Activated CD4-positive, alpha-beta memory T cell treated with anti-CD3 and anti-CD28 coated beads, Interleukin-2, amount 10 ng/mL, durations not matched to agents 7 days and 5 days (primary cell): ENCODE measurements around the gene C10orf53. TPM values are rescaled to one million over a fixed set of nuclear protein-coding genes. Genes with fewer than 3 reads are reported as not detected.

Experiments used
- CTCF ChIA-PET: fragments of 350-600 bp; sonication (Branson Sonifier 250); formaldehyde crosslinking; loops from one replicate; lab custom pipeline; 2021; ENCODE audit warnings: antibody characterized with exemption, inconsistent platforms; lab: Charles Lee
- POLR2A ChIA-PET: fragments of 350-600 bp; sonication (Branson Sonifier 250); formaldehyde crosslinking; loops from one replicate; lab custom pipeline; 2021; ENCODE audit warnings: antibody characterized with exemption; lab: Charles Lee
- DNase-seq: peaks from one replicate; pipeline ENCODE4 v3.0.0-alpha.2; 2020
- H3K27ac Mint-ChIP-seq: one replicate; pipeline ENCODE4 v1.8.0; 2021; ENCODE audit warnings: mild to moderate bottlenecking, mixed read lengths
- H3K27me3 Mint-ChIP-seq: one replicate; pipeline ENCODE4 v1.8.0; 2021; ENCODE audit warnings: mixed read lengths
- H3K36me3 Mint-ChIP-seq: one replicate; pipeline ENCODE4 v1.8.0; 2021; ENCODE audit warnings: low read depth, mixed read lengths
- H3K4me1 Mint-ChIP-seq: one replicate; pipeline ENCODE4 v1.8.0; 2021; ENCODE audit warnings: mixed read lengths
- H3K4me3 Mint-ChIP-seq: one replicate; pipeline ENCODE4 v1.8.0; 2021; ENCODE audit warnings: mild to moderate bottlenecking, mixed read lengths
- H3K9me3 Mint-ChIP-seq: one replicate; pipeline ENCODE4 v1.8.0; 2021; ENCODE audit warnings: mixed read lengths
- total RNA-seq, 2 experiments: library from RNA; stranded (reverse); gene quantifications; one replicate each; pipeline ENCODE4 v1.2.3, GENCODE V29; 2021

C10orf53 gene
- total RNA-seq, 2 experiments from 2014 or later = not detected

DNA sequence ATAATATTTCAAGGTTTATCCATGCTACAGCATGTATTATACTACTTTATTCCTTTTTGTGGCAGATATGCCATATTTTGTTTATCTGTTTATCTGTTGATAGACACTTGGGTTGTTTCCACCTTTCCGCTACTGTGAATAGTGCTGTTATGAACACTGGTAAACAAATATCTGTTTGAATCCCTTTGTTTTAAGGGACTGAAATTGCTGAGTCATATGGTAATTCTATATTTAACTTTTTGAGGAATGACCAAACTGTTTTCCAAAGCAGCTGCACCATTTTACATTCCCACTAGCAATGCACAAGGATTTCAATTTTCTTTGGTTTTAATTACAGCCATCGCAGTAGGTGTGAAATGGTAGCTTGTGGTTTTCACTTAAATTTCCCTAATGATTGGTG, 3.4 kb downstream of the C10orf53 start:
- Mint-ChIP-seq H3K4me1 (no peaks in the 10 kb centered on the region), H3K36me3 (no peaks in the 10 kb centered on the region), H3K27ac (no peak overlapping the region), H3K9me3 (peaks cover 5% of the 10 kb centered on the region), H3K27me3 (peaks cover 31% of the 10 kb centered on the region), H3K4me3 (no peak overlapping the region)
- DNase-seq = no peak
- ChIA-PET POLR2A (no interaction called here), CTCF (no interaction called here)

DNA sequence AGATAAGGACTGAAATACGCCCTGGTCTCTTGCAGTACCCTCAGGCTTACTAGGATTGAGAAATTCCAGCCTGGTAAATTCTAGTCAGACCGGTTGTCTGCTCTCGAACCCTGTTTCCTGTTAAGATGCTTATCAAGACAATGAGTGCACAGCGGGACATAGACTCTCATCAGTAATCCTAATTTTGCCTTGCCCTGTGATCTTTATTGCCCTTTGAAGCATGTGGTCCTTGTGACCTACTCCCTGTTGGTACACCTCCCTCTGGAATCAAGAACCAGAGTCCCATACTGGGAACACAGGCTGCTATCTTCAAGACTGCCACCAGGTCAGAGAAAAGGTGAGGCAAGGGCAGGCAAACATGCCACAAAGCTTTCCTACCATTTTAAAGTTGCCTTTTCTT, 7.2 kb downstream of the C10orf53 start:
- POLR2A ChIA-PET = no interaction called here
- Mint-ChIP-seq H3K27me3 (peaks cover 49% of the 10 kb centered on the region), H3K27ac (no peak overlapping the region), H3K4me1 (no peaks in the 10 kb centered on the region), H3K36me3 (no peaks in the 10 kb centered on the region), H3K9me3 (peaks cover 1% of the 10 kb centered on the region), H3K4me3 (no peak overlapping the region)
- DNase-seq = no peak
- CTCF ChIA-PET = no interaction called here

DNA sequence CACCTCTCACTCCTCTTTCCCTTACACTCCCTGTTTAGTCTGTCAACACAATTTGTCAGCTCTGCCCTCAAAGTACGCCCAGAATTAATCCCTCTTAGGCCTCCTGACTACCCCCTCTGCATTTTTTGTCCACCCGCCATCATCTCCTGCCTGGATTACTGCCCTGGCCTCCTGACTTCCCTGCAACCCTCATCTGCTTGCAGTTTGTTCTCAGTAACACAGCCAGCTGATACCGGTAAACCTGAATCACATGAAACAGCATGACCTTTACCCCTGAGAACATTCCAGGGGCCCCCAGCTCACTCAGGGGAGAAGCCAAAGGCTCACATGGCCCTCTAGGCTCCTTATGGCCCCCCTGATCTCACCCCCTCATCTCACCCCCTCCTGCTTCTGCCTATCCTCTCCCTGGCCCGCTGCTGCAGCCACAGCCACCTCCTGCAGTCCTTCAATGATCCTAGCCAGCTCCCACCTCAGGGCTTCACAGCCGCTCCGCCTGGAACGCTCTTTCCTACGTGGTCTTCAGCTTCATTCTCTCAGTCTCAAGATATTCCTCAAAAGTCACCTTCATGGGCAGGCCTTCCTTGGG, 8.9 kb downstream of the C10orf53 start:
- peaks cover 59% of the 10 kb centered on the region for H3K27me3 Mint-ChIP-seq
- H3K9me3 Mint-ChIP-seq = peaks cover 1% of the 10 kb centered on the region
- H3K27ac Mint-ChIP-seq = no peak overlapping the region
- no peaks in the 10 kb centered on the region for H3K36me3 Mint-ChIP-seq
- no peak for DNase-seq
- no peak overlapping the region for H3K4me3 Mint-ChIP-seq
- POLR2A ChIA-PET = no interaction called here
- no peaks in the 10 kb centered on the region for H3K4me1 Mint-ChIP-seq
- CTCF ChIA-PET = interaction anchor here (1.1 kb wide), 1 partner anchor 93 kb away, joined by 6 read pairs; no protein-coding TSS in a partner anchor

DNA sequence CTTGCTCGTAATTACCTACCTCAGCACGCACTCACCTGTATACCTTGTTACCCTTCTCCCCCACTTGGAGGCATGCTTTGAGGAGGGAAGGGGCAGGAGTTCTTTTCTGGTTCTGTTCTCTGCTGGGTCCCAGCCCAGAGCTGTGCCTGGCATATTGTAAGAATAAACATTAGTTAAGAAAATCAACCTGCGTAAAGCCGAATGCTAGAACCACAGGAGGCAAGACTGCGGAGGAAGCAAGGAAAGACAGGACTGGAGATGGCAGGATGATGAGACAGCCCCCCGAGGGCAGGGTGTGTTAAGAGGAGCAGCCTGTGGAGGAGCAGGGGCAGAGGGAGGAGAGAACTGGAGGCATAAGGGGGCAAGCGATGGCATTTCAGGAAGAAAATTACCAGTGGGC, 9.5 kb downstream of the C10orf53 start:
- POLR2A ChIA-PET = no interaction called here
- DNase-seq = no peak
- Mint-ChIP-seq H3K36me3 (no peaks in the 10 kb centered on the region), H3K4me3 (no peak overlapping the region), H3K27ac (no peak overlapping the region), H3K9me3 (peaks cover 1% of the 10 kb centered on the region), H3K4me1 (no peaks in the 10 kb centered on the region), H3K27me3 (peaks cover 61% of the 10 kb centered on the region)
- CTCF ChIA-PET = interaction anchor here (1.1 kb wide), 1 partner anchor 94 kb away, joined by 6 read pairs; no protein-coding TSS in a partner anchor

DNA sequence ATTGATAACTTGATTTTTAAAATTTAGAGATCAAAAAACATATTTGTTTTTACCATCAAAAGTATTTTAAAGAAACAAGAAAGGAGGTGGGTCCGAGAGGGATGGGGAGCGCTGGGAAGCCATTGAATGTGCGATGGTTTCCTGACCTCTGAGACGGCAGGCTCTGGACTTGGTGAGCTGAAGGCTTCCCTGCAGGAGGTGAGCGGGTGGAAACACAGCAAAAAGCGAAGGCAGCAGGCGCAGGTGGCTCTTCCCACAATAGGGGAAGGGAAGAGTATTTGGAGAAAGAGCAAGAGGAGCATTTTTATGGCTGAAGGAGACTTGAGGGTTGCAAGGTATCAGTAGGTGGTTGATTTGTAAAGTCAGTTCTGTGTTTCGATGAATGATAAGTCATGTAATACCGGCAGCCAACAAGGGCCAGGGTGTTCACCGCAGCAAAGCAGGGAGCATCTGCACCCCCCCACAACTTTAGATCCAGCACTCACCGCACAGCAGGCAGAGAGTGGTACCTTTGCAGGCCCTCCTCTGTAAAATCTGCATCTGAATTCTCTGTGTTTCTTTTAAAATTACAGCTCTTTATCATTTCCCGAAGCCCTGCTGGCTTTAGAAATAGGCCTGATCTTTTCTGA, 10.5 kb downstream of the C10orf53 start:
- Mint-ChIP-seq H3K4me3 (no peak overlapping the region), H3K36me3 (no peaks in the 10 kb centered on the region), H3K4me1 (no peaks in the 10 kb centered on the region), H3K27ac (no peak overlapping the region), H3K27me3 (peaks cover 55% of the 10 kb centered on the region), H3K9me3 (peaks cover 1% of the 10 kb centered on the region)
- ChIA-PET POLR2A (no interaction called here), CTCF (interaction anchor here (1.4 kb wide), 1 partner anchor 97 kb away, joined by 4 read pairs; no protein-coding TSS in a partner anchor)
- no peak for DNase-seq

DNA sequence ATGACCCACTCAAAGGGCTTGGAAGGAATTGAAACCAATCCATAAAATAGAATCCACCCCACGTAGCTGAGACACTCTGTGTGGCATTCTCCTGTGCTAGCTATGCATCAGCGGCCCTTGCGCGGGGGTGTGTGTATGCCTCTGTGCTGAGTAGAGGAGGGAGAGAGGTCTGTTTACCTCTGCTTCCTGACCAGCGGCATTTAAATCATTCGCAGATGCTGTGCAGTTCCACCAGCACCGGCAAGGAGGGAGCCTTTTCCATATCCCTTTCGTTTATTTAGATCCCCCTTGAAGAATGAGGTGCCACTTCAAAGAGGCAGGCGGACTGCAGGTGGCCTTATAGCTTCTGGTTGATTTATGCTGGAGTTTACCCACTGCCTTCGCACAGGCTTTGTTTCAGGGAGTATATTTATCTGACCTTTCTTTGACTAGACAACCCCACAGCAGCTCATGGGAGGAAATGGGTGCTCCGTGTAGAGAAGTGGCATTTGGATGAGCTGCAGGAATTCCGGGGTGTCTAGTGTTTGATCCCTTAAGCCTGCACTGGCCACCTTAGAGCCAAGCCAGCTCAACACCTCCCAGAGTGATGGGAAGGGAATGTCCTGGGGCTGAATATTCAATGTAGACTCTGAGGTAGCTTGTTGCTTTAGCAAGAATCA, 11.4 kb downstream of the C10orf53 start:
- ChIA-PET CTCF (interaction anchor here (1.4 kb wide), 1 partner anchor 97 kb away, joined by 4 read pairs; no protein-coding TSS in a partner anchor), POLR2A (no interaction called here)
- Mint-ChIP-seq H3K4me3 (no peak overlapping the region), H3K9me3 (peaks cover 1% of the 10 kb centered on the region), H3K4me1 (no peaks in the 10 kb centered on the region), H3K36me3 (no peaks in the 10 kb centered on the region), H3K27me3 (peaks cover 55% of the 10 kb centered on the region), H3K27ac (no peak overlapping the region)
- no peak for DNase-seq

DNA sequence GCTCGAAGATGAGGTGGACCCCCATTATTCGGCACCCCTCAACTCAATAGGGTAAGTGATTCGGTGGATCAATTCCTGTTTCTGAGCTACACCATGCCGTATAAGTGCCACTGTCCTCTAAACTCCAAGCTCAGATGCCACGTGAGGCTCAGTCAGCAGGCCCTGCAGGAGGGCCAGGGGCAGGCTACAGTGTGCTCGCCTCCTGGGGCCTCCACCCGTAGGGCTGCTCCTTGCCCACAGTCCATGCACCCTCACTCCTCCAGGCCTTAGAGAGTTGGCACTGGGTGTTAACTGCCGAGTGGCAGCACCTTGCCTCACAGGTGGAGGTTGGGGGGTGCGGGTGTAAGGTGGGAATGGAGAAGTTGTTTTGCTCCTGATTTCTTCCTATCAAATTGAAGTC, 12.1 kb downstream of the C10orf53 start:
- CTCF ChIA-PET = no interaction called here
- peaks cover 1% of the 10 kb centered on the region for H3K9me3 Mint-ChIP-seq
- peaks cover 55% of the 10 kb centered on the region for H3K27me3 Mint-ChIP-seq

DNA sequence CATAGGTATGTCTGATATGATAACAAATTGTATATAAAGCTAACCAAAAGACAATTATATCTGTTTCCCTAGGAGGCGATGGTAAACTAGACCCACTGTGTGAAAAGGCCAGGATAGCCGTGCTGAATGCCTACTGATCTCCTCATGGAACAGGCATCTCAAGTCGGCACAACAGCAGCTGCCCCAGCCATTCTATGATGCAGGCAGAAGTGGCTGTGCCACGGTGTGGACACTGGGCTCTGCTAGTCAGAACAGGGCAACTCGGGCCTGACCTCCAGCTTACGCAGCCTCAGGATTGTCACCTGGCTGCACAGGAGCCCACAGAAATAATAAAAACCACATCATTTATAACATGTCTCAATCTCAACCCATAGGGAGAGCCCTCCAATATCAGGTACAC, 15.0 kb downstream of the C10orf53 start:
- no peaks in the 10 kb centered on the region for H3K9me3 Mint-ChIP-seq
- DNase-seq = no peak
- CTCF ChIA-PET = no interaction called here

More for the DNA sequence above, 12.1 kb downstream of the C10orf53 start:
- no peak for DNase-seq
- no peak overlapping the region for H3K4me3 Mint-ChIP-seq
- H3K36me3 Mint-ChIP-seq = no peaks in the 10 kb centered on the region
- POLR2A ChIA-PET = no interaction called here
- no peak overlapping the region for H3K27ac Mint-ChIP-seq
- no peaks in the 10 kb centered on the region for H3K4me1 Mint-ChIP-seq

DNA sequence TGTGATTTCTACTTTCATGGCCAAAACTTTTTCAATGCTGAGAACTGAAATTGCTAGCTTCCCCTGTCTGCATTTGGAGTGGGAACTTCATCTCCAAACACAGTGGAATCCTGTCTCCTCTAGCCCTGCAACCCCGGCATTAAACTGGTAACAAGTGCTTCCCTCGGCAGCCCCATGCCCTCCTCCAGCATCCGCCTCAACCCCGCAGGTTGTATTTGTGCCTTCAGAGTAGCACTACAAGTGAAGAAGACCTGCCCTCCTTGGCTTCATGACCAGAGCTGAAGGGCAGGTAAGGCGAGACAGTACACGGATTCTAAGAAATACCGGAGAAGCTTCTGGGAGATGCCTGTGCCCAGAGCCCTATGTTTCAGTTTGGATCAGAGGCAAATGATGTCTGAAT, 16.9 kb downstream of the C10orf53 start:
- Mint-ChIP-seq H3K4me3 (no peak overlapping the region), H3K36me3 (no peaks in the 10 kb centered on the region), H3K4me1 (no peaks in the 10 kb centered on the region), H3K27me3 (peaks cover 16% of the 10 kb centered on the region), H3K9me3 (no peaks in the 10 kb centered on the region), H3K27ac (no peak overlapping the region)
- POLR2A ChIA-PET = no interaction called here
- DNase-seq = no peak
- CTCF ChIA-PET = no interaction called here

More for the DNA sequence above, 15.0 kb downstream of the C10orf53 start:
- Mint-ChIP-seq H3K27ac (no peak overlapping the region), H3K36me3 (no peaks in the 10 kb centered on the region), H3K4me3 (no peak overlapping the region), H3K4me1 (no peaks in the 10 kb centered on the region), H3K27me3 (peaks cover 34% of the 10 kb centered on the region)
- POLR2A ChIA-PET = no interaction called here

DNA sequence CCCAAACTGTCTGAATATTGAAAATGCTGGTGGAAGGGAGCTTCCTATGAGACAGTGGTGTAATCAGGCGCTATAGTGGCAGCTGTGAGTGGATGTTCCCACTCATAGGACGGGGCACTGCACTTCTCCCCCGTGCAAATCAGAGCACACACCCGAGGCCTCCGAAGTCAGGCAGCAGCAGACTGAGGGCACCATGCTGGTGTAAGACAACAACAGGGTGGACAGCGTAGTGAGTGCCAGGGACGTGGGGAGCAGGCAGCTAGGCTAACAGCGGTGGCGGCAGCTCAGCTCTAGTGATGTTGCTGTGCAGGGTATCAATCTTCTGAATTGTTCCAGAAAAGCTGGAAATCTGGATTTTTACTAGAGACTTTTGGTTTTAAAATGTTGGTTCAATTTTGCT, 19.2 kb downstream of the C10orf53 start:
- no peak overlapping the region for H3K4me3 Mint-ChIP-seq
- ChIA-PET CTCF (interaction anchor here (0.6 to 0.7 kb wide), 2 partner anchors 79 to 1624 kb away, joined by 3 to 5 read pairs; no protein-coding TSS in a partner anchor), POLR2A (no interaction called here)

DNA sequence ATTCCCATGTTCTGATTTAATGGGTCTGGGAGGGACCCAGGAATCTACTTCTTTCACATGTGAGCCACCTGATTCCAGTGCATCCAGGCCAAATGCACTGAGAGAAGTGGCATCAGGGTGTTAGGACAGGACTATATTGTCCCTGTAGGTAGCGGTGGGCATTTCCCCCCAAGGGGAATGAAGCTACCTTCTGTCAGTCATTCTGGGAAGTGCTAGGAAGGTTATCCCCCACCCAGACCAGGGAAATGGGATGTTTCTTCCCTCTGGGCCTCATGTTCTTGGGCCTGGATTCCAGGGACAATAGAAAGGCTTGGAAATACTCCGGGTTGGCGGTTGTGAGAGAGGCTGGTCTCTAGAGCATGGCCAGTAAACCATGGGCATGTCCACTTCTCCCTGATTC, 20.8 kb downstream of the C10orf53 start:
- no peaks in the 10 kb centered on the region for H3K4me1 Mint-ChIP-seq
- DNase-seq = no peak
- no peaks in the 10 kb centered on the region for H3K36me3 Mint-ChIP-seq
- no peak overlapping the region for H3K27ac Mint-ChIP-seq
- H3K4me3 Mint-ChIP-seq = no peak overlapping the region
- peaks cover 2% of the 10 kb centered on the region for H3K9me3 Mint-ChIP-seq
- POLR2A ChIA-PET = no interaction called here
- CTCF ChIA-PET = interaction anchor here (1.3 kb wide), 1 partner anchor 107 kb away, joined by 3 read pairs; no protein-coding TSS in a partner anchor
- H3K27me3 Mint-ChIP-seq = peaks cover 3% of the 10 kb centered on the region

More for the DNA sequence above, 19.2 kb downstream of the C10orf53 start:
- no peaks in the 10 kb centered on the region for H3K36me3 Mint-ChIP-seq
- no peaks in the 10 kb centered on the region for H3K4me1 Mint-ChIP-seq
- DNase-seq = no peak
- H3K27ac Mint-ChIP-seq = no peak overlapping the region
- peaks cover 2% of the 10 kb centered on the region for H3K9me3 Mint-ChIP-seq
- peaks cover 3% of the 10 kb centered on the region for H3K27me3 Mint-ChIP-seq

DNA sequence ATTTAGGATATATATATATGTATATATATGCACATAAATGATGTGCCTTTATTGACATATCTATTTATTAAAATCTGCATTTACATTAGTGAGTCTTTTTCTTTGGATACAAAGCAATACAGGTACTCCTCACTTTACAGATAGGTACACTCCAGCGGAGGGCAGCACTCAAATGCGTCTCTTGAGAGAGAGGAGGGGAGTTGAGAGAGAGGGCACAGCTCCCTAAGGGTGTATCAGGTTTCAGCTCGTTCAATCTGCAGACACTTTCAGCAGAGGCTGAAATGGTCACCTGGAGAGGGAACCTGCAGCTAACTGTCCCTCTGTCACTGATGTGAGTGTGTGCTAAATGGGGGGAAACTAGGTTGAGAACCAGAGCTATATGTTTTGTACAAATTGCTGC, 21.5 kb downstream of the C10orf53 start:
- H3K4me1 Mint-ChIP-seq = no peaks in the 10 kb centered on the region
- DNase-seq = no peak
- ChIA-PET CTCF (no interaction called here), POLR2A (no interaction called here)
- H3K4me3 Mint-ChIP-seq = no peak overlapping the region
- H3K9me3 Mint-ChIP-seq = peaks cover 2% of the 10 kb centered on the region
- H3K27ac Mint-ChIP-seq = no peak overlapping the region
- peaks cover 3% of the 10 kb centered on the region for H3K27me3 Mint-ChIP-seq
- H3K36me3 Mint-ChIP-seq = no peaks in the 10 kb centered on the region

DNA sequence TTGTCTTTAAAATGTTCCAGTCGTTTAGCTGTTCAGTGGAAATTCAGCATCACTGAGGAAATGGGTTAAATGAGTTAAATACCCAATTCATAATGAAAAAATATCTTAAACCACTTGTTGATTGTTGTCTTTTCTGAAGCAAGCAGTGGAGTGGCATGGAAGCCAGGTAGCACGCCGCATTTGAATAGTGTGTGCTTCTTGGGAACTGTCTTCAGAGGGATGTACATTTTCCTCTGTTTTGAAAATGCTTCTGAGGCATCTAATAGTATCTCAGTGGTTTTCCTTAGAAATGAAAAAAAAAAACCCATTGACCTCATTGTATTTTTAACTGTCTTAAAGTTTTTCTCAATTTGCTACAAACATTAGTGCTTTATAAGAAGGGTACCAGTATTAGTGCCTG, 28.1 kb downstream of the C10orf53 start:
- CTCF ChIA-PET = no interaction called here
- no peak overlapping the region for H3K4me3 Mint-ChIP-seq
- no peak overlapping the region for H3K27ac Mint-ChIP-seq
- H3K27me3 Mint-ChIP-seq = no peaks in the 10 kb centered on the region
- H3K9me3 Mint-ChIP-seq = peaks cover 2% of the 10 kb centered on the region
- no peak for DNase-seq
- POLR2A ChIA-PET = no interaction called here
- no peaks in the 10 kb centered on the region for H3K4me1 Mint-ChIP-seq
- H3K36me3 Mint-ChIP-seq = no peaks in the 10 kb centered on the region
